HepG2 (cell line): ENCODE results near the gene MICA. TPM values are rescaled to one million over a fixed set of nuclear protein-coding genes. Genes with fewer than 3 reads are reported as not detected.
A peak's percentile ranks its signal among the peaks of the same experiment; 100 is the strongest.

Source experiments
- ATAC-seq: fragments of 200-7000 bp; cut with Tn5 transposase; 3 replicates; pipeline ENCODE4 v1.9.1; 2020; ENCODE audit warnings: mild to moderate bottlenecking, moderate library complexity
- BruUV-seq: library from RNA; stranded (reverse); fragments of 400-500 nt; replicated peaks from 2 replicates; lab custom pipeline; 2021; lab: Mats Ljungman, UMichigan
- CTCF ChIA-PET: fragments of 300-600 bp; formaldehyde crosslinking; extraction: SDS; loops from one replicate; lab custom pipeline; 2021; ENCODE audit warnings: low total read pairs, inconsistent platforms, low intra/inter-chr PET ratio; lab: Yijun Ruan, JAX
- POLR2A ChIA-PET: fragments of 350-600 bp; sonication (Branson Sonifier 250); formaldehyde crosslinking; loops from one replicate; lab custom pipeline; 2020; ENCODE audit warnings: antibody characterized with exemption, inconsistent platforms; lab: Yijun Ruan, JAX
- DNase-seq: peaks from one replicate; pipeline ENCODE4 v3.0.0-alpha.2; 2015; ENCODE audit warnings: low spot score
- FAIRE-seq: peaks from 3 replicates; lab custom pipeline; 2011; peaks lifted over from hg19 to GRCh38; lab: Jason Lieb, UNC
- H2AFZ ChIP-seq: one replicate; pipeline ENCODE4 v1.6.1; 2011; ENCODE audit warnings: low read length, inconsistent platforms
- H3K27ac ChIP-seq: fragments of 300-600 bp; 3 replicates; pipeline ENCODE4 v1.8.0; 2011; ENCODE audit warnings: mixed run types, mild to moderate bottlenecking, mixed read lengths, low read length, inconsistent platforms; ENCODE audit not compliant: insufficient read depth; ENCODE audit errors: extremely low read length
- H3K27me3 ChIP-seq, 2 experiments: fragments of 200-600 bp in 1 of 2; 2 replicates in 1 of 2; 3 replicates in 1 of 2; pipeline versions ENCODE4 v1.6.0 to v1.8.0; 2011; ENCODE audit warnings: low read length in 2 of 2, mild to moderate bottlenecking in 2 of 2, moderate library complexity in 2 of 2, inconsistent platforms in 1 of 2; ENCODE audit not compliant: insufficient read depth in 2 of 2, control insufficient read depth in 1 of 2
- H3K36me3 ChIP-seq, 2 experiments: fragments of 200-600 bp in 1 of 2; replicated peaks in 1 of 2; 2 replicates in 1 of 2; 3 replicates in 1 of 2; pipeline versions ENCODE4 v1.5.1 to v1.8.0; 2011; ENCODE audit warnings: low read length in 2 of 2, inconsistent platforms in 1 of 2; ENCODE audit not compliant: insufficient read depth in 2 of 2, control insufficient read depth in 1 of 2
- H3K4me1 ChIP-seq: 2 replicates; pipeline ENCODE4 v1.5.1; 2012; ENCODE audit warnings: low read length, inconsistent platforms; ENCODE audit not compliant: insufficient read depth
- H3K4me2 ChIP-seq: 2 replicates; pipeline ENCODE4 v1.6.0; 2011; ENCODE audit warnings: low read depth, low read length, inconsistent platforms
- H3K4me3 ChIP-seq, 3 experiments: fragments of 200-600 bp in 1 of 3; sonication (generic), shearing (Covaris generic) in 1 of 3; replicated peaks in 1 of 3; 2 replicates each; pipeline ENCODE4 v1.5.1; 2011 to 2016; ENCODE audit warnings: low read length in 3 of 3, inconsistent platforms in 2 of 3, low read depth in 2 of 3, mild to moderate bottlenecking in 2 of 3, control low read depth in 1 of 3, mixed read lengths in 1 of 3; ENCODE audit not compliant: insufficient read depth in 1 of 3
- H3K79me2 ChIP-seq: one replicate; pipeline ENCODE4 v1.6.1; 2011; ENCODE audit warnings: low read length, inconsistent platforms; ENCODE audit not compliant: insufficient read depth
- H3K9ac ChIP-seq: 2 replicates; pipeline ENCODE4 v1.6.0; 2011; ENCODE audit warnings: mild to moderate bottlenecking, low read depth, low read length, inconsistent platforms; ENCODE audit not compliant: insufficient read depth
- H3K9me3 ChIP-seq: 2 replicates; pipeline ENCODE4 v1.5.1; 2012; ENCODE audit warnings: mild to moderate bottlenecking, low read length
- H4K20me1 ChIP-seq: 2 replicates; pipeline ENCODE4 v1.6.0; 2011; ENCODE audit warnings: inconsistent platforms, mild to moderate bottlenecking, low read length, moderate library complexity; ENCODE audit not compliant: insufficient read depth
- ATF2 ChIP-seq: sonication (generic); formaldehyde crosslinking; IDR thresholded peaks from 2 replicates; pipeline ENCODE4 v1.4.0; 2020; ENCODE audit warnings: missing genetic modification reagents
- ATRX ChIP-seq: sonication (generic); formaldehyde crosslinking; IDR thresholded peaks from 2 replicates; pipeline ENCODE4 v1.4.0; 2020; ENCODE audit warnings: missing genetic modification reagents, borderline replicate concordance
- CENPX ChIP-seq: sonication (generic); formaldehyde crosslinking; IDR thresholded peaks from 2 replicates; pipeline ENCODE4 v1.9.0; 2021; ENCODE audit warnings: mild to moderate bottlenecking, missing genetic modification reagents, moderate library complexity
- DPF2 ChIP-seq: sonication (generic); formaldehyde crosslinking; IDR thresholded peaks from 2 replicates; pipeline ENCODE4 v1.4.0; 2020; ENCODE audit warnings: mild to moderate bottlenecking, low read depth, missing genetic modification reagents, borderline replicate concordance
- FOXK1 ChIP-seq: sonication (generic); formaldehyde crosslinking; IDR thresholded peaks from 2 replicates; pipeline ENCODE4 v1.4.0; 2020; ENCODE audit warnings: low read depth, missing genetic modification reagents, borderline replicate concordance
- GLI4 ChIP-seq: sonication (generic); formaldehyde crosslinking; IDR thresholded peaks from 2 replicates; pipeline ENCODE4 v1.5.1; 2020; ENCODE audit warnings: missing genetic modification reagents, mild to moderate bottlenecking, moderate library complexity, borderline replicate concordance
- MAFK ChIP-seq, 2 experiments: IDR thresholded peaks in 1 of 2; conservative IDR thresholded peaks in 1 of 2; 2 replicates each; pipeline ENCODE4 v1.6.1; 2011; ENCODE audit warnings: improper control_type of control experiment in 2 of 2, low read length in 2 of 2
- NFE2L1 ChIP-seq: sonication (generic); formaldehyde crosslinking; IDR thresholded peaks from 2 replicates; pipeline ENCODE4 v1.4.0; 2020; ENCODE audit warnings: missing genetic modification reagents, mild to moderate bottlenecking, borderline replicate concordance
- PRDM15 ChIP-seq: sonication (generic); formaldehyde crosslinking; IDR thresholded peaks from 2 replicates; pipeline ENCODE4 v1.4.0; 2020; ENCODE audit warnings: missing genetic modification reagents
- SMARCC2 ChIP-seq: fragments of 450-650 bp; IDR thresholded peaks from 2 replicates; pipeline ENCODE4 v1.6.1; 2017; ENCODE audit warnings: antibody characterized with exemption, mild to moderate bottlenecking
- ZFP62 ChIP-seq: sonication (generic); formaldehyde crosslinking; IDR thresholded peaks from 2 replicates; pipeline ENCODE4 v1.4.0; 2020; ENCODE audit warnings: missing genetic modification reagents
- ZNF232 ChIP-seq: sonication (generic); formaldehyde crosslinking; IDR thresholded peaks from 2 replicates; pipeline ENCODE4 v1.4.0; 2020; ENCODE audit warnings: missing genetic modification reagents, borderline replicate concordance
- ZNF501 ChIP-seq: sonication (generic); formaldehyde crosslinking; IDR thresholded peaks from 2 replicates; pipeline ENCODE4 v1.5.1; 2020; ENCODE audit warnings: mild to moderate bottlenecking, moderate library complexity, missing genetic modification reagents
- ZNF782 ChIP-seq: sonication (generic); formaldehyde crosslinking; IDR thresholded peaks from 2 replicates; pipeline ENCODE4 v1.4.0; 2020; ENCODE audit warnings: missing genetic modification reagents, mild to moderate bottlenecking, borderline replicate concordance
- WGBS: methylation state at CpG from one replicate; pipeline ENCODE4 v1.1.6; 2017; ENCODE audit warnings: low lambda C conversion rate; 5-methylcytosine and 5-hydroxymethylcytosine counted together
- in situ Hi-C: cut with HindIII; loops from 2 replicates; pipeline ENCODE4 v1.10.0; 2017; ENCODE audit warnings: low pct_unique_long_range_greater_than_20kb; ENCODE audit not compliant: extremely low pct_ligation_motif_present
- intact Hi-C: fragments of 100-400 bp; cut with micrococcal nuclease; formaldehyde crosslinking; loops from one replicate; pipeline ENCODE4 v1.10.0; 2022; ENCODE audit not compliant: unreplicated experiment
- polyA plus RNA-seq, 8 experiments: library from polyadenylated mRNA; depleted of rRNA in 3 of 8; stranded (reverse) in 7 of 8; unstranded in 1 of 8; fragments of >200 nt; fragmentation: Illumina TruSeq in 4 of 8; extraction: Trizol in 4 of 8; gene quantifications; 2 replicates each; pipeline versions ENCODE4 v1.2.1 to v1.2.3, GENCODE V29; 2011 to 2016; ENCODE audit warnings: low read depth in 4 of 8, missing spikeins in 1 of 8, mixed read lengths in 1 of 8; ENCODE audit not compliant: insufficient read depth in 1 of 8
- total RNA-seq, 5 experiments: library from RNA; depleted of rRNA; stranded (reverse); fragments of >200 nt; fragmentation: Illumina TruSeq; extraction: Trizol; gene quantifications; 2 replicates each; pipeline ENCODE4 v1.2.3, GENCODE V29; 2016; ENCODE audit warnings: low read depth in 1 of 5

The MICA gene
- total and polyA plus RNA-seq, 2 of the 13 experiments (the other 11 are each of a cell fraction or from before 2014, with no cell fraction given): 21.6 to 38.1 TPM

- TF ChIP-seq DPF2: no peak
- no peak for TF ChIP-seq ATRX (CRISPR knock-in tag)
- TF ChIP-seq GLI4: 0 out of 2 replicates have a peak, but pooled peaks have one; percentile 31
- TF ChIP-seq ZNF232 (CRISPR knock-in tag): no peak
Observed at GRCh38 chr6:31462026-31462963, 58.9 kb downstream of the MICA start (continued).

GRCh38 chr6:31462964-31463870, 59.8 kb downstream of the MICA start:
- BruUV-seq: TSS peak; percentile 80
- ChIA-PET CTCF (no interaction called here), POLR2A (interaction anchor here (0.7 to 1.6 kb wide), 15 partner anchors 8 to 78 kb away, joined by 3 to 17 read pairs (median 3); partner anchors contain the start of genes DDX39B, MCCD1 and MICA)
- 18% methylated on average over 29 of the region's 29 CpGs for WGBS
- peaks cover 0 to 7% of the 10 kb centered on the region in 2 experiments; a peak in 3 of 5 replicates for H3K27me3 ChIP-seq
- no peak overlapping the region for H3K27ac ChIP-seq
- peak; percentile 92 for DNase-seq
- peaks cover 17% of the 10 kb centered on the region for H3K4me1 ChIP-seq
- H3K79me2 ChIP-seq: no peaks in the 10 kb centered on the region
- peak overlapping the region; percentile 55 for H2AFZ ChIP-seq
- no peaks in the 10 kb centered on the region for H3K36me3 ChIP-seq
- H4K20me1 ChIP-seq: no peaks in the 10 kb centered on the region
- peak; percentile 99 for ATAC-seq
- intact Hi-C loops: no loop called here
- in situ Hi-C loops: no loop called here
- H3K9me3 ChIP-seq: no peaks in the 10 kb centered on the region
- H3K4me3 ChIP-seq: peak overlapping the region; percentile 42 to 59 (median 51)
- peak overlapping the region; percentile 72 for H3K4me2 ChIP-seq
- FAIRE-seq: peak; percentile 91
- H3K9ac ChIP-seq: peak overlapping the region; percentile 29
- TF ChIP-seq PRDM15 (CRISPR knock-in tag): no peak
- TF ChIP-seq NFE2L1 (CRISPR knock-in tag): no peak
- no peak for TF ChIP-seq SMARCC2
- peak; percentile 77; the same call in 1 of the 2 replicates for TF ChIP-seq ZNF782 (CRISPR knock-in tag)
- no peak for TF ChIP-seq FOXK1
- no peak for TF ChIP-seq MAFK (conservative IDR thresholded peaks at IDR 0.05 in 1 of 2, IDR thresholded peaks at IDR 0.05 in 1 of 2; ENCODE audit: low read length in 2 of 2)
- TF ChIP-seq CENPX (CRISPR knock-in tag): no peak
- 0 out of 2 replicates have a peak, but pooled peaks have one; percentile 64 for TF ChIP-seq ZNF501 (CRISPR knock-in tag)
- no peak for TF ChIP-seq ZFP62
- peak; percentile 12; the same call in 1 of the 2 replicates for TF ChIP-seq ATF2
